GM21717 (cell line): ENCODE data around the gene BLOC1S1.

Experiments used
- ATAC-seq: cut with Tn5 transposase; IDR thresholded peaks from one replicate; pipeline ENCODE4 v1.9.1; 2021; ENCODE audit warnings: mild to moderate bottlenecking, moderate library complexity; ENCODE audit not compliant: unreplicated experiment

Gene BLOC1S1

GRCh38 chr12:55708695-55709233 is 7.1 kb upstream of the BLOC1S1 start:
- ATAC-seq = no peak

- no peak for ATAC-seq
Measured at GRCh38 chr12:55711786-55712553, 3.9 kb upstream of the BLOC1S1 start.

GRCh38 chr12:55712700-55713415 is 3.0 kb upstream of the BLOC1S1 start:
- ATAC-seq = no peak

DNA sequence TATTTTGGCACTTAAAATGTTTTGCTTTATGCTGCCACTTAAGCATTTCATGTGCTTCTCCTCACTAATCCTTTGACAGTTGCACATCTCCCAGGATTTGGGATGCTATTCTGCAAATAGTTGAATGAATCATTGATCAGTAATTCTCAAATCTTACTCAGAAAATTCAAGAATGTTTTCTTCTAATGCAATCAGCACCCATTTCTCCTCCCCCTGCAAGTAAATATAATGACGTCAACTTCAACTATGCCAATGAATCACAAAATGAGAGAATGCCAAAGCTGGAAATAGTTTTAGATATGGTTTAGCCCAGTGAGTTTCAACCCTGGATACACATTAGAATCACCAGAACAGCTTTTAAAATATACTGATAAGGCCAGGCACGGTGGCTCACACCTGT is 2.1 kb upstream of the BLOC1S1 start:
- no peak for ATAC-seq

GRCh38 chr12:55715169-55715764 is 579 bp upstream of the BLOC1S1 start:
- ATAC-seq = no peak

DNA sequence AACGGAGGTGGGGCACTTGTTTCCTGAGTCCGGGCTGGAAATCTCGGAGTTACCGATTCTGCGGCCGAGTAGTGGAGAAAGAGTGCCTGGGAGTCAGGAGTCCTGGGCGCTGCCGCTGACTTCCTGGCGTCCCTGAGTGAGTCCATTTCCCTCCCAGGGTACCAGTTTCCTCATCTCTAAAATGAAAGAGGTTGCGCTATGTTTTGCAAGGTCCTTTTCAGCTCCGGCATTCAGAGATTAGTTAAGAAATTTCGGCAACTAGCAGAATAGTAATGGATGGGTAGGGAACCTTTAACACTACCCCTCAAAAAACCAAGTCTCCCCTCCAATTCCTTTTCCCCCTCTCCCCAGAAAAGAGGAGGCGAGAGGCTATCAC is 724 bp downstream of the BLOC1S1 start:
- no peak for ATAC-seq

- ATAC-seq = no peak
Measured at GRCh38 chr12:55717011-55718007, 1.5 kb downstream of the BLOC1S1 start.

- no peak for ATAC-seq
Measured at GRCh38 chr12:55718015-55718414, 2.2 kb downstream of the BLOC1S1 start.

GRCh38 chr12:55718624-55719275 is 2.9 kb downstream of the BLOC1S1 start:
- ATAC-seq = no peak

DNA sequence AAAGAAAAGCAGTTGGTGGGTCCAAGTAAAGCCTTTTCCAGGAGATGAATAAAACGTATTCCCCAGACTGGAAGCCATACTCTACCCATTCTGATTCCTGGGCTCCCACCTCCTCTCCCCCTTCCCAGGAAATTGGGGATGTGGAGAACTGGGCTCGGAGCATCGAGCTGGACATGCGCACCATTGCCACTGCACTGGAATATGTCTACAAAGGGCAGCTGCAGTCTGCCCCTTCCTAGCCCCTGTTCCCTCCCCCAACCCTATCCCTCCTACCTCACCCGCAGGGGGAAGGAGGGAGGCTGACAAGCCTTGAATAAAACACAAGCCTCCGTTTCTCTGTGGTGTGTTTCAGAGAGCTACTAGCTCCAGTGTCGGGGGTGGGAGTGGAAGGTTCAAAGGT is 3.5 kb downstream of the BLOC1S1 start:
- no peak for ATAC-seq

- no peak for ATAC-seq
Measured at GRCh38 chr12:55720071-55720564, 4.3 kb downstream of the BLOC1S1 start, which contains the start of gene RDH5. Gene RDH5 (plus strand): TSS chr12:55720393. CDS start chr12:55721185, 792 bp downstream.

DNA sequence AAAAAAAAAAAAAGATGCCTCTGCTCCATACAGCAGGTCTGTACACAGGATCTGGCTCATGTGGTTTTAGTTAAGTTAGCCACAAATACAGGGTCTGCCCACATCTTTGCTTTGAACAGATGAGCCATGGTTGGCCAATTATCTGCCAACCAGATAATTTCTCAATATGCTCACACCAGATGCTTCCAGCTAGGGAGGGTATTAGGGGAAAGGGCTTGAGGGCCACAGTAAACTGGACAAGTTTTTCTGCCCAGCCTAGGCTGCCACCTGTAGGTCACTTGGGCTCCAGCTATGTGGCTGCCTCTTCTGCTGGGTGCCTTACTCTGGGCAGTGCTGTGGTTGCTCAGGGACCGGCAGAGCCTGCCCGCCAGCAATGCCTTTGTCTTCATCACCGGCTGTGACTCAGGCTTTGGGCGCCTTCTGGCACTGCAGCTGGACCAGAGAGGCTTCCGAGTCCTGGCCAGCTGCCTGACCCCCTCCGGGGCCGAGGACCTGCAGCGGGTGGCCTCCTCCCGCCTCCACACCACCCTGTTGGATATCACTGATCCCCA is 5.1 kb downstream of the BLOC1S1 start:
- ATAC-seq = no peak

- ATAC-seq = no peak
Measured at GRCh38 chr12:55721601-55722213, 5.9 kb downstream of the BLOC1S1 start.

DNA sequence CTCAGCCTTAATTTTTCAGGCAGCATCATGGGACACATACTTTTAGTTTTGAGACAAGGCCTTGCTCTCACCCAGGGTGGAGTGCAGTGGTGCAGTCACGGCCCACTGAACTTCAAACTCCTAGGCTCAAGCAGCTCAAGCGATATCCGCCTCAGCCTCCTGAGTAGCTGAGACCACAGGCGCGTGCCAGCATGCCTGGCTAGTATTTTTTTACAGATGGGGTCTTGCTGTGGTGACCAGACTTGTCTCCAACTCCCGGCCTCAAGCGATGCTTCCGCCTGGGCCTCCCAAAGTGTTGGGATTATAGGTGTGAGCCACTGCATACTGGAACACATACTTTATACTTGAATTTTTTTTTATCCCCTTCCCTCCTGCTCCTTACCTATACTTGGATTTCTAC is 7.1 kb downstream of the BLOC1S1 start:
- no peak for ATAC-seq

GRCh38 chr12:55723516-55724225 is 7.8 kb downstream of the BLOC1S1 start:
- ATAC-seq = no peak

DNA sequence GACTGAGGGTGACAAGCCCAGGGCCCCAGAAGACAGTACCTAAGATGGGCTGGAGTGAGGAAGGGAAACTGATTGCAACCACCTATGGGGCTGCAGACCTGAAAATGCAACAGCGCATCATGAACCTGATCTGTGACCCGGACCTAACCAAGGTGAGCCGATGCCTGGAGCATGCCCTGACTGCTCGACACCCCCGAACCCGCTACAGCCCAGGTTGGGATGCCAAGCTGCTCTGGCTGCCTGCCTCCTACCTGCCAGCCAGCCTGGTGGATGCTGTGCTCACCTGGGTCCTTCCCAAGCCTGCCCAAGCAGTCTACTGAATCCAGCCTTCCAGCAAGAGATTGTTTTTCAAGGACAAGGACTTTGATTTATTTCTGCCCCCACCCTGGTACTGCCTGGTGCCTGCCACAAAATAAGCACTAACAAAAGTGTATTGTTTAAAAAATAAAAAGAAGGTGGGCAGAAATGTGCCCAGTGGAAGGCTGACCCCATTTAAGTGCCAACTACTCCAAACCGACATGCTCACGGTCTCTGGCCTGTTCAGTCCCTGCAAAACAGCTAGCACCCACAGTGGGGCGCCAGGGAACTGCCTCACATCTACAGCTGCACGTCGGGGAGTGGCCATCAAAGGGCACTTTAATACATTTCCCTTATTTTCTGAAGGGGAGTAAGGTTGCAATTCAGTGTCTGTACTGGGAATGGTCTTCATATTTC is 8.5 kb downstream of the BLOC1S1 start:
- ATAC-seq = no peak

DNA sequence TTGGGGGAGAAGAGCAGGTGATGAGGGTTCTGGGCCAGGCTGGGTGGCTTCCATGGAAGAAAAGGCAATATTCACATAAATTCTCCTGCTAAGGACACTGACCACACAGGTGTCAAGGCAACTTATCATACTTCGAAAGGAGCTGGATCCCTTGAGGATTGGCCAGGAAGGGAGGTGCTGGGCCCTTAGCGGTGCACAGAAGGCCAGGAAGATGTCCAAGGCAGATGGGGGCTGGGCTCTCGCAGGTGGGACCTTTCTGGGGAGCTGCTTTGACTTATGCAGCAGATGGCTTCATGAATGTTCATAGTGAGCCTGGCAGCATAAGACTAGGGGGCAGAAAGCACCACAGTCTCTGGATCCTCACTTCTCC is 9.1 kb downstream of the BLOC1S1 start:
- ATAC-seq = no peak

GRCh38 chr12:55725556-55725955 is 9.7 kb downstream of the BLOC1S1 start:
- ATAC-seq = no peak
